GM10248 (cell line): ENCODE measurements around the gene ZNF783.
"Not testable (repeated sequence)": the region's sequence is repeated elsewhere in the genome, so short reads cannot be mapped to it uniquely, and the experiment has no call there.

Experiments
- CTCF ChIA-PET: fragments of 300-600 bp; sonication (Branson Sonifier 250); formaldehyde crosslinking; extraction: SDS; loops from one replicate; lab custom pipeline; 2021; ENCODE audit warnings: antibody characterized with exemption; lab: Yijun Ruan, JAX
- POLR2A ChIA-PET: fragments of 350-650 bp; sonication (Branson Sonifier 250); formaldehyde crosslinking; extraction: SDS; loops from one replicate; lab custom pipeline; 2020; ENCODE audit warnings: antibody characterized with exemption; lab: Yijun Ruan, JAX
- DNase-seq: peaks from one replicate; pipeline ENCODE4 v3.0.0; 2012; ENCODE audit errors: extremely low spot score
- CTCF ChIP-seq: IDR thresholded peaks from 2 replicates; pipeline ENCODE4 v1.5.1; 2012; ENCODE audit warnings: mild to moderate bottlenecking, low read depth; ENCODE audit errors: extremely low read depth, missing control alignments, control extremely low read depth

ZNF783 gene

GRCh38 chr7:149248777-149249176 is 13.2 kb upstream of the ZNF783 start:
- no peak for DNase-seq
- no peak for TF ChIP-seq CTCF
- ChIA-PET POLR2A (interaction anchor here (2.3 kb wide), 1 partner anchor 13 kb away, joined by 14 read pairs; the partner anchor contains the start of gene ZNF783), CTCF (interaction anchor here (0.6 to 7.0 kb wide), 5 partner anchors 9 to 54 kb away, joined by 3 to 64 read pairs (median 4); partner anchors contain the start of genes ZNF212, ZNF282 and ZNF783)

- POLR2A ChIA-PET: interaction anchor here (0.6 kb wide), 2 partner anchors 9 to 13 kb away, joined by 4 to 5 read pairs; no protein-coding TSS in a partner anchor
These were observed 11.8 kb upstream of the ZNF783 start for GRCh38 chr7:149250151-149250550.

GRCh38 chr7:149251518-149251917 is 10.5 kb upstream of the ZNF783 start:
- POLR2A ChIA-PET, DNase-seq: not testable (repeated sequence)
- CTCF ChIA-PET: interaction anchor here (1.0 to 7.0 kb wide), 4 partner anchors 10 to 126 kb away, joined by 3 to 64 read pairs (median 7); partner anchors contain the start of genes ZNF212, ZNF282, ZNF425 and ZNF783

More at GRCh38 chr7:149250151-149250550, 11.8 kb upstream of the ZNF783 start:
- DNase-seq: not testable (repeated sequence)
- CTCF ChIA-PET: interaction anchor here (2.9 to 7.0 kb wide), 2 partner anchors 9 to 11 kb away, joined by 11 to 64 read pairs; partner anchors contain the start of genes ZNF212 and ZNF783

- ChIA-PET CTCF (interaction anchor here (0.9 to 7.0 kb wide), 3 partner anchors 9 to 14 kb away, joined by 3 to 64 read pairs (median 11); partner anchors contain the start of genes ZNF212 and ZNF783), POLR2A (interaction anchor here (0.6 to 1.3 kb wide), 2 partner anchors 10 to 12 kb away, joined by 5 to 8 read pairs; partner anchors contain the start of gene ZNF783)
- DNase-seq: no peak
- TF ChIP-seq CTCF: no peak
These were observed 9.6 kb upstream of the ZNF783 start for GRCh38 chr7:149252378-149252777.

GRCh38 chr7:149253665-149254064 is 8.3 kb upstream of the ZNF783 start:
- TF ChIP-seq CTCF: no peak
- CTCF ChIA-PET: interaction anchor here (0.9 to 7.0 kb wide), 4 partner anchors 8 to 107 kb away, joined by 3 to 64 read pairs (median 4); partner anchors contain the start of genes ZNF282, ZNF398 and ZNF783
- POLR2A ChIA-PET: interaction anchor here (1.3 kb wide), 1 partner anchor 8 kb away, joined by 5 read pairs; the partner anchor contains the start of gene ZNF783
- no peak for DNase-seq

GRCh38 chr7:149254181-149254858 is 7.7 kb upstream of the ZNF783 start:
- TF ChIP-seq CTCF: no peak
- no peak for DNase-seq
- POLR2A ChIA-PET: no interaction called here
- CTCF ChIA-PET: interaction anchor here (0.9 to 1.4 kb wide), 2 partner anchors 59 to 107 kb away, joined by 3 to 4 read pairs; partner anchors contain the start of genes ZNF282 and ZNF398

- ChIA-PET POLR2A (no interaction called here), CTCF (no interaction called here)
- no peak for DNase-seq
These were observed 6.8 kb upstream of the ZNF783 start for GRCh38 chr7:149255174-149255573.

More at GRCh38 chr7:149255174-149255573, 6.8 kb upstream of the ZNF783 start:
- TF ChIP-seq CTCF: no peak
